ENCODE data around the gene ACSBG1. TPM values are rescaled to one million over a fixed set of nuclear protein-coding genes. Genes with fewer than 3 reads are reported as not detected.
A peak's percentile ranks its signal among the peaks of the same experiment; 100 is the strongest.
"Not testable (repeated sequence)": the region's sequence is repeated elsewhere in the genome, so short reads cannot be mapped to it uniquely, and the experiment has no call there.

The ACSBG1 gene
- total RNA-seq, 1 donor from 2014 or later: under 0.01 TPM

GRCh38 chr15:78156653-78157052 lies 77.7 kb downstream of the ACSBG1 start:
- H3K9ac ChIP-seq (ENCODE audit: low read depth in 1 of 3, low read length in 3 of 3): no peak overlapping the region
- H3K9me3 ChIP-seq (ENCODE audit: control insufficient read depth in 3 of 3, low read length in 3 of 3): no peaks in the 10 kb centered on the region
- H3K4me3 ChIP-seq (ENCODE audit: low read length in 3 of 3): no peak overlapping the region
- H3K36me3 ChIP-seq (ENCODE audit: control insufficient read depth in 3 of 3, insufficient read depth in 3 of 3, low read length in 3 of 3): peaks cover 14 to 23% (median 23%) of the 10 kb centered on the region in 3 donors
- H3K4me1 ChIP-seq (ENCODE audit: control insufficient read depth in 3 of 3, insufficient read depth in 3 of 3, low read length in 3 of 3): peaks cover 4 to 22% (median 12%) of the 10 kb centered on the region in 3 donors
- no peak overlapping the region for H3K27ac ChIP-seq (ENCODE audit: low read depth, low read length)
- H3K27me3 ChIP-seq (ENCODE audit: control insufficient read depth in 3 of 3, insufficient read depth in 3 of 3, low read length in 3 of 3): no peaks in the 10 kb centered on the region

GRCh38 chr15:78155355-78155939 lies 78.9 kb downstream of the ACSBG1 start:
- Histone ChIP-seq H3K9me3 (ENCODE audit: control insufficient read depth in 3 of 3, low read length in 3 of 3) (no peaks in the 10 kb centered on the region), H3K27me3 (ENCODE audit: control insufficient read depth in 3 of 3, insufficient read depth in 3 of 3, low read length in 3 of 3) (no peaks in the 10 kb centered on the region), H3K27ac (ENCODE audit: low read depth, low read length) (peak overlapping the region; percentile 66), H3K4me1 (ENCODE audit: control insufficient read depth in 3 of 3, insufficient read depth in 3 of 3, low read length in 3 of 3) (peaks cover 8 to 28% (median 17%) of the 10 kb centered on the region in 3 donors), H3K36me3 (ENCODE audit: control insufficient read depth in 3 of 3, insufficient read depth in 3 of 3, low read length in 3 of 3) (peaks cover 5 to 15% (median 13%) of the 10 kb centered on the region in 3 donors), H3K4me3 (ENCODE audit: low read length in 3 of 3) (no peak overlapping the region), H3K9ac (ENCODE audit: low read depth in 1 of 3, low read length in 3 of 3) (peak overlapping the region in 2 of 3 donors; percentile 8 to 36)

GRCh38 chr15:78154955-78155354 lies 79.4 kb downstream of the ACSBG1 start:
- H3K27ac ChIP-seq (ENCODE audit: low read depth, low read length): peak overlapping the region; percentile 66

GRCh38 chr15:78151075-78151474 lies 83.3 kb downstream of the ACSBG1 start:
- H3K9me3 ChIP-seq (ENCODE audit: control insufficient read depth in 3 of 3, low read length in 3 of 3); H3K27me3 ChIP-seq (ENCODE audit: control insufficient read depth in 3 of 3, insufficient read depth in 3 of 3, low read length in 3 of 3); H3K4me3 ChIP-seq (ENCODE audit: low read length in 3 of 3); H3K27ac ChIP-seq (ENCODE audit: low read depth, low read length); H3K36me3 ChIP-seq (ENCODE audit: control insufficient read depth in 3 of 3, insufficient read depth in 3 of 3, low read length in 3 of 3): not testable (repeated sequence)
- Histone ChIP-seq H3K9ac (ENCODE audit: low read depth in 1 of 3, low read length in 3 of 3) (peak overlapping the region in 1 of 3 donors; percentile 41), H3K4me1 (ENCODE audit: control insufficient read depth in 3 of 3, insufficient read depth in 3 of 3, low read length in 3 of 3) (peaks cover 32 to 55% (median 51%) of the 10 kb centered on the region in 3 donors)

More at GRCh38 chr15:78154955-78155354, 79.4 kb downstream of the ACSBG1 start:
- H3K27me3 ChIP-seq (ENCODE audit: control insufficient read depth in 3 of 3, insufficient read depth in 3 of 3, low read length in 3 of 3): no peaks in the 10 kb centered on the region
- H3K9me3 ChIP-seq (ENCODE audit: control insufficient read depth in 3 of 3, low read length in 3 of 3): no peaks in the 10 kb centered on the region
- peak overlapping the region in 1 of 3 donors; percentile 8 for H3K9ac ChIP-seq (ENCODE audit: low read depth in 1 of 3, low read length in 3 of 3)
- peaks cover 11 to 32% (median 21%) of the 10 kb centered on the region in 3 donors for H3K4me1 ChIP-seq (ENCODE audit: control insufficient read depth in 3 of 3, insufficient read depth in 3 of 3, low read length in 3 of 3)
- no peak overlapping the region for H3K4me3 ChIP-seq (ENCODE audit: low read length in 3 of 3)
- H3K36me3 ChIP-seq (ENCODE audit: control insufficient read depth in 3 of 3, insufficient read depth in 3 of 3, low read length in 3 of 3): peaks cover 3 to 15% (median 11%) of the 10 kb centered on the region in 3 donors

- H3K36me3 ChIP-seq (ENCODE audit: control insufficient read depth in 3 of 3, insufficient read depth in 3 of 3, low read length in 3 of 3): peaks cover 0 to 2% (median 0%) of the 10 kb centered on the region in 3 donors
- no peaks in the 10 kb centered on the region for H3K9me3 ChIP-seq (ENCODE audit: control insufficient read depth in 3 of 3, low read length in 3 of 3)
- peak overlapping the region; percentile 90 to 97 (median 92) for H3K9ac ChIP-seq (ENCODE audit: low read depth in 1 of 3, low read length in 3 of 3)
- H3K27me3 ChIP-seq (ENCODE audit: control insufficient read depth in 3 of 3, insufficient read depth in 3 of 3, low read length in 3 of 3): no peaks in the 10 kb centered on the region
- peaks cover 27 to 47% (median 46%) of the 10 kb centered on the region in 3 donors for H3K4me1 ChIP-seq (ENCODE audit: control insufficient read depth in 3 of 3, insufficient read depth in 3 of 3, low read length in 3 of 3)
- peak overlapping the region; percentile 68 to 86 (median 86) for H3K4me3 ChIP-seq (ENCODE audit: low read length in 3 of 3)
- H3K27ac ChIP-seq (ENCODE audit: low read depth, low read length): peak overlapping the region; percentile 83
These were observed 84.3 kb downstream of the ACSBG1 start for GRCh38 chr15:78149805-78150751.

- H3K4me1 ChIP-seq (ENCODE audit: control insufficient read depth in 3 of 3, insufficient read depth in 3 of 3, low read length in 3 of 3): peaks cover 27 to 40% (median 38%) of the 10 kb centered on the region in 3 donors
- peak within 1 kb of the TSS; percentile 83 for H3K27ac ChIP-seq (ENCODE audit: low read depth, low read length)
- peak within 1 kb of the TSS; percentile 90 to 97 (median 92) for H3K9ac ChIP-seq (ENCODE audit: low read depth in 1 of 3, low read length in 3 of 3)
These were observed 85.1 kb downstream of the ACSBG1 start, which contains the start of gene IDH3A for GRCh38 chr15:78149068-78149804. TSS of gene IDH3A (plus strand) at chr15:78149362. CDS start at chr15:78149404, 42 bp downstream.

GRCh38 chr15:78148392-78149067 lies 85.8 kb downstream of the ACSBG1 start:
- H3K27ac ChIP-seq (ENCODE audit: low read depth, low read length): peak overlapping the region; percentile 83
- H3K9ac ChIP-seq (ENCODE audit: low read depth in 1 of 3, low read length in 3 of 3): peak overlapping the region; percentile 64 to 78 (median 75)
- H3K4me3 ChIP-seq (ENCODE audit: low read length in 3 of 3): peak overlapping the region; percentile 69 to 86 (median 73)
- no peaks in the 10 kb centered on the region for H3K27me3 ChIP-seq (ENCODE audit: control insufficient read depth in 3 of 3, insufficient read depth in 3 of 3, low read length in 3 of 3)
- H3K4me1 ChIP-seq (ENCODE audit: control insufficient read depth in 3 of 3, insufficient read depth in 3 of 3, low read length in 3 of 3): peaks cover 27 to 40% (median 35%) of the 10 kb centered on the region in 3 donors
- no peaks in the 10 kb centered on the region for H3K36me3 ChIP-seq (ENCODE audit: control insufficient read depth in 3 of 3, insufficient read depth in 3 of 3, low read length in 3 of 3)
- H3K9me3 ChIP-seq (ENCODE audit: control insufficient read depth in 3 of 3, low read length in 3 of 3): no peaks in the 10 kb centered on the region

More at GRCh38 chr15:78149068-78149804, 85.1 kb downstream of the ACSBG1 start, which contains the start of gene IDH3A:
- Histone ChIP-seq H3K36me3 (ENCODE audit: control insufficient read depth in 3 of 3, insufficient read depth in 3 of 3, low read length in 3 of 3) (no peaks in the 10 kb centered on the region), H3K9me3 (ENCODE audit: control insufficient read depth in 3 of 3, low read length in 3 of 3) (no peaks in the 10 kb centered on the region), H3K4me3 (ENCODE audit: low read length in 3 of 3) (peak within 1 kb of the TSS; percentile 73 to 86 (median 86)), H3K27me3 (ENCODE audit: control insufficient read depth in 3 of 3, insufficient read depth in 3 of 3, low read length in 3 of 3) (no peaks in the 10 kb centered on the region)

- H3K4me1 ChIP-seq (ENCODE audit: control insufficient read depth in 3 of 3, insufficient read depth in 3 of 3, low read length in 3 of 3): peaks cover 27 to 40% (median 35%) of the 10 kb centered on the region in 3 donors
- no peaks in the 10 kb centered on the region for H3K27me3 ChIP-seq (ENCODE audit: control insufficient read depth in 3 of 3, insufficient read depth in 3 of 3, low read length in 3 of 3)
- peak overlapping the region in 1 of 3 donors; percentile 6 for H3K4me3 ChIP-seq (ENCODE audit: low read length in 3 of 3)
These were observed 86.8 kb downstream of the ACSBG1 start for GRCh38 chr15:78147566-78147965.

More at GRCh38 chr15:78147566-78147965, 86.8 kb downstream of the ACSBG1 start:
- peak overlapping the region; percentile 83 for H3K27ac ChIP-seq (ENCODE audit: low read depth, low read length)
- no peaks in the 10 kb centered on the region for H3K9me3 ChIP-seq (ENCODE audit: control insufficient read depth in 3 of 3, low read length in 3 of 3)
- peak overlapping the region in 2 of 3 donors; percentile 40 to 50 for H3K9ac ChIP-seq (ENCODE audit: low read depth in 1 of 3, low read length in 3 of 3)
- H3K36me3 ChIP-seq (ENCODE audit: control insufficient read depth in 3 of 3, insufficient read depth in 3 of 3, low read length in 3 of 3): no peaks in the 10 kb centered on the region

Measured in skeletal muscle tissue (tissue), 4 donors.